Peyer's patch (tissue), 4 donors: Measurements from ENCODE around the gene PRRC2B. TPM values are rescaled to one million over a fixed set of nuclear protein-coding genes. Genes with fewer than 3 reads are reported as not detected.

Source experiments
- DNase-seq, 3 donors: peaks; one replicate each; pipeline ENCODE4 v3.0.0-alpha.2; 2017 to 2019
- H3K27ac ChIP-seq, 4 donors: fragments of 200-600 bp; sonication (generic); one replicate each; pipeline ENCODE4 v1.5.1; 2016 to 2019
- H3K27me3 ChIP-seq, 2 donors: fragments of 200-600 bp; sonication (generic); one replicate each; pipeline ENCODE4 v1.5.1; 2019
- H3K36me3 ChIP-seq, 3 donors: fragments of 200-600 bp; sonication (generic); one replicate each; pipeline ENCODE4 v1.5.1; 2016 to 2019
- H3K4me1 ChIP-seq, 4 donors: fragments of 200-600 bp; sonication (generic); one replicate each; pipeline ENCODE4 v1.5.1; 2016 to 2019
- H3K4me3 ChIP-seq, 4 donors: fragments of 200-600 bp; sonication (generic); 1 replicate in 3 of 4; 2 replicates in 1 of 4; pipeline ENCODE4 v1.5.1; 2016 to 2019; ENCODE audit warnings: mild to moderate bottlenecking in 1 of 4
- H3K9me3 ChIP-seq, 4 donors: fragments of 200-600 bp; sonication (generic); one replicate each; pipeline ENCODE4 v1.5.1; 2016 to 2019; ENCODE audit warnings: mild to moderate bottlenecking in 1 of 4
- POLR2A ChIP-seq, 2 donors: fragments of 450-650 bp; IDR thresholded peaks; one replicate each; pipeline ENCODE4 v1.5.1; 2017; ENCODE audit warnings: antibody characterized with exemption in 2 of 2, mild to moderate bottlenecking in 2 of 2, moderate library complexity in 2 of 2
- total RNA-seq, 4 donors: library from RNA; depleted of rRNA; stranded (reverse); fragments of >200 nt; gene quantifications; one replicate each; pipeline ENCODE4 v1.1.0, GENCODE V29; 2016
- TF ChIP-seq, protein P1 (sequence below), 6 experiments: fragments of 450-650 bp in 4 of 6; fragments of 200-600 bp in 2 of 6; sonication (generic) in 1 of 6; IDR thresholded peaks; one replicate each; pipeline ENCODE4 v1.5.1; 2017 to 2019; ENCODE audit warnings: antibody characterized with exemption in 6 of 6, mild to moderate bottlenecking in 3 of 6, moderate library complexity in 1 of 6

PRRC2B gene
- total RNA-seq, 4 donors from 2014 or later, result 109 to 174 (median 149) TPM

DNA sequence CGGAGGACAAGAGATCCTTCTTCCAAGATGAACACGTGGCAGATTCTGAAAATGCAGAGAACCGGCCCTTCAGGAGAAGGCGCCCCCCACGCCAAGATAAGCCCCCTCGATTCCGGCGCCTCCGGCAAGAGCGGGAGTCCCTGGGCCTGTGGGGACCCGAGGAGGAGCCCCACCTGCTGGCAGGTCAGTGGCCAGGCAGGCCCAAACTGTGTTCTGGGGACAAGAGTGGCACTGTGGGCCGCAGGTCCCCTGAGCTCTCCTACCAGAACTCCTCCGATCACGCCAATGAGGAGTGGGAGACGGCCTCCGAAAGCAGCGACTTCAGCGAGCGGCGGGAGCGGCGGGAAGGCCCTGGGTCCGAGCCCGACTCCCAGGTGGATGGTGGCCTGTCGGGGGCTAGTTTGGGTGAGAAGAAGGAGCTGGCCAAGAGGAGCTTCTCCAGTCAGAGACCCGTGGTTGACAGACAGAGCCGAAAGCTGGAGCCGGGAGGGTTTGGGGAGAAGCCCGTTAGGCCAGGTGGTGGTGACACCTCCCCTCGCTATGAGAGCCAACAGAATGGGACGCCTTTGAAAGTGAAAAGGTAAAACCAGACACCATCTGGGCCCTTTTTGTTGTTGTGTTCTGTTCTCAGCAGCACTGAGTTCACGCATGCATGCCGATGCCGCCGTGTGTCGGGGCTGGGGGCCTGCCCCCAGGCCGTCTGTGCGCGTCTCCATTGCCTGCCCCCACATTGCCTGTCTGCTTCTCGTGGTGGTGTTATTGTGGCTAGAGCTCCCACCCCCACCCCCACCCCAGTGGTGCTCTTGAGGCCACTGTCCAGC, 82.3 kb downstream of the PRRC2B start:
- no peak overlapping the region for H3K4me3 ChIP-seq
- TF ChIP-seq, protein P1, sequence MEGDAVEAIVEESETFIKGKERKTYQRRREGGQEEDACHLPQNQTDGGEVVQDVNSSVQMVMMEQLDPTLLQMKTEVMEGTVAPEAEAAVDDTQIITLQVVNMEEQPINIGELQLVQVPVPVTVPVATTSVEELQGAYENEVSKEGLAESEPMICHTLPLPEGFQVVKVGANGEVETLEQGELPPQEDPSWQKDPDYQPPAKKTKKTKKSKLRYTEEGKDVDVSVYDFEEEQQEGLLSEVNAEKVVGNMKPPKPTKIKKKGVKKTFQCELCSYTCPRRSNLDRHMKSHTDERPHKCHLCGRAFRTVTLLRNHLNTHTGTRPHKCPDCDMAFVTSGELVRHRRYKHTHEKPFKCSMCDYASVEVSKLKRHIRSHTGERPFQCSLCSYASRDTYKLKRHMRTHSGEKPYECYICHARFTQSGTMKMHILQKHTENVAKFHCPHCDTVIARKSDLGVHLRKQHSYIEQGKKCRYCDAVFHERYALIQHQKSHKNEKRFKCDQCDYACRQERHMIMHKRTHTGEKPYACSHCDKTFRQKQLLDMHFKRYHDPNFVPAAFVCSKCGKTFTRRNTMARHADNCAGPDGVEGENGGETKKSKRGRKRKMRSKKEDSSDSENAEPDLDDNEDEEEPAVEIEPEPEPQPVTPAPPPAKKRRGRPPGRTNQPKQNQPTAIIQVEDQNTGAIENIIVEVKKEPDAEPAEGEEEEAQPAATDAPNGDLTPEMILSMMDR (IDR thresholded peaks at IDR 0.05), result peak in 4 of 6 experiments; percentile 24 to 35 (median 33)
- no peak for TF ChIP-seq POLR2A (IDR thresholded peaks at IDR 0.05)
- H3K36me3 ChIP-seq, result peaks cover 0 to 98% (median 2%) of the 10 kb centered on the region in 3 donors
- peak in 1 of 3 donors; percentile 48 for DNase-seq
- H3K27ac ChIP-seq, result no peak overlapping the region
- H3K27me3 ChIP-seq, result no peaks in the 10 kb centered on the region
- no peaks in the 10 kb centered on the region for H3K4me1 ChIP-seq
- H3K9me3 ChIP-seq, result no peaks in the 10 kb centered on the region

DNA sequence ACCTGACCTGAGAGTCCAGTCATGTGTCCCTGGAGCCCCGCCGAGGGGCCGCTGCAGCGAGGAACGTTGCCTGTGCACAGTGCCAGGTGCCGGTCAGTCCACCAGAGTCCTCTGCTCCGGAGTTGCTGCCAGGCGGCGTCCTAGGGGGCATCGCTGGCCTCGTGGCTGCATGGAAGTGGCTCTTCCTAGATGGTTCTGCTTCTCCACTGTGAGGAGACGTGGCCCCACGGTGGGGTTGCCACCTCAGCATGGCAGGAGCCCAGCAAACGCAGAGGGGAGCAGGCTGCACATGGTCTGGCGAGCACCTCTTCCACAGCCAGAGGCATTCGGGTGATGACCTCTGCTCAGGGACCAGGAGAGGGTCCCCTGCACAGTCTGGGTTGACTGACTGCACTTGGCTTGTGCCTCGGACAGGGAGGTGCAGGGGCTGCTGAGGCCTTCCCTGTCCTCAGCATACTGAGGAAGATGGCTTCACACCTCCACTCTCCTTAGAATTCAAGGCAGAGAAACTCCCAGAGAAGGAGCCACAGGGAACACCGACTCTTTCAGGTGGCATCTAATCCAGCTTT, 83.0 kb downstream of the PRRC2B start:
- H3K36me3 ChIP-seq, result peaks cover 0 to 98% (median 2%) of the 10 kb centered on the region in 3 donors
- DNase-seq, result peak in 1 of 3 donors; percentile 42
- no peak overlapping the region for H3K27ac ChIP-seq
- H3K4me3 ChIP-seq, result no peak overlapping the region
- no peak for TF ChIP-seq POLR2A (IDR thresholded peaks at IDR 0.05)
- TF ChIP-seq, protein P1 (IDR thresholded peaks at IDR 0.05), result no peak
- no peaks in the 10 kb centered on the region for H3K27me3 ChIP-seq
- H3K9me3 ChIP-seq, result no peaks in the 10 kb centered on the region
- H3K4me1 ChIP-seq, result no peaks in the 10 kb centered on the region

DNA sequence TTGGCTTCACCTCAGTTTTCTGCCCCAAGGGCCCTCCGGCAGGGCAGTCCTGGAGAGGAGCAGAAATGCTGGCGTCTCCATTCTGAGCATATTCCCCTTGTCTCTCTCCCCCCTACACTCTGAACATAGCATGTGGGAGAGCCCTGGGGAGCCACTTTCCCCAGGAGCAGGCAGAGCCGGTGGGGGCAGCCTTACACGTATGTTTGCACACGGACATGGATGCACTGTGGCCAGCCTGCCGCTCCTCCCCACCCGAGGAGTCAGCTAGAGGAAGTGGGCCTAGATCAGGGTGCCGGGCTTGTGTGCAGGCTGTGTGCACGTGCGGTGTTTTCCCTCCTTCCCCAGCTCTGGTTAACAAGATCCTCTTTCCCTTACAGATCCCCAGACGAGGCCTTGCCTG, 83.5 kb downstream of the PRRC2B start:
- Histone ChIP-seq H3K27ac (no peak overlapping the region), H3K4me3 (no peak overlapping the region), H3K27me3 (no peaks in the 10 kb centered on the region), H3K36me3 (peaks cover 0 to 98% (median 2%) of the 10 kb centered on the region in 3 donors), H3K4me1 (no peaks in the 10 kb centered on the region), H3K9me3 (no peaks in the 10 kb centered on the region)
- no peak for TF ChIP-seq POLR2A (IDR thresholded peaks at IDR 0.05)
- TF ChIP-seq, protein P1 (IDR thresholded peaks at IDR 0.05), result no peak
- peak in 1 of 3 donors; percentile 34 for DNase-seq

DNA sequence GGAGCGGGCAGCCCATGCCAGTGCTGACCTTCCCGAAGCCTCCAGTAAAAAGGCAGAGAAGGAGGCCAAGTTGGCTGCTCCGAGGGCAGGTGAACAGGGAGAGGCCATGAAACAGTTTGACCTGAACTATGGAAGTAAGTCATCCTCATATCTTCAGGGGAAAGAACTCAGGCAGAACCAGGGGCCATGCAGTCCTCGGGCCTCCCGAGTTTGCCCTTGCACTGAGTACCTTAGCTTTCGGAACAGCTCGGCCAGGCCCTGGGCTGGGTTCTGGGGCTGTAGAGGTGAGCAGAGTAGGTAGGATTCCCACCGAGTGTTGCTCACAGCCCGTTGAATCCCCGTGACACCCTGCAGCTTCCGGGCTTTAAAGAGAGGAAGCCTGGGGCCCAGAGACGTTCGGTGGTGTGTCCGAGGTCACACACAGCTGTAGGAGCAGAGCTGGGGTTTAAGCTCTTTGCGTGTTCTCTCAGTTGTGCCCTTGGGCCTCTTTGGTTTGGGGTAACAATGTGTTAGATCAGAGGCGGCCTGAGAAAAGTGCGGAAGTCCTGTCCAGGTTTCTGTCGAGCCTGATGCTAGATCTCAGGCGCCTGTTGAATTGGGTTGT, 84.0 kb downstream of the PRRC2B start:
- TF ChIP-seq, protein P1 (IDR thresholded peaks at IDR 0.05), result no peak
- TF ChIP-seq POLR2A (IDR thresholded peaks at IDR 0.05), result no peak
- DNase-seq, result peak in 1 of 3 donors; percentile 43
- H3K4me1 ChIP-seq, result no peaks in the 10 kb centered on the region
- no peaks in the 10 kb centered on the region for H3K9me3 ChIP-seq
- H3K36me3 ChIP-seq, result peaks cover 0 to 98% (median 2%) of the 10 kb centered on the region in 3 donors
- no peak overlapping the region for H3K27ac ChIP-seq
- H3K27me3 ChIP-seq, result no peaks in the 10 kb centered on the region
- H3K4me3 ChIP-seq, result no peak overlapping the region

DNA sequence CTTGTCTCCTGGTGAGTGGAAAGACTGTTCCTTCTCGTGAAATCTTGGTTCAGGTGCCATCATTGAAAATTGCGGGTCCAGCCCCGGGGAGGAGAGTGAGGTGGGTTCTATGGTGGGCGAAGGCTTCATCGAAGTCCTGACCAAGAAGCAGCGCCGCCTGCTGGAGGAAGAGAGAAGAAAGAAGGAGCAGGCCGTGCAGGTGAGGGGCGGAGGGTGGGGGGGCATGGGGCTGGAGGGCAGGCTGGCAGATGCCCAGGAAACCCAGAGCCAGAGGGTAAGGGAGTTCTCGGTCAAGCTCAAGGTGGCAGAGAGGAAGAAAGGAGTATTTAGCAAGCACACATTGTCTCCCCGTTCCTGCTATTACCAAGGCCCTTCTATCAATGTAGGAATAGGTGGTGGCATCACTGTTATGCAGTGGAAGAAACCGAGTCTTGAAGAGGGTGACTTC, 84.6 kb downstream of the PRRC2B start:
- H3K9me3 ChIP-seq, result no peaks in the 10 kb centered on the region
- H3K27me3 ChIP-seq, result no peaks in the 10 kb centered on the region
- peak in 2 of 3 donors; percentile 69 to 78 for DNase-seq
- H3K27ac ChIP-seq, result no peak overlapping the region
- TF ChIP-seq POLR2A (IDR thresholded peaks at IDR 0.05), result no peak
- TF ChIP-seq, protein P1 (IDR thresholded peaks at IDR 0.05), result peak; percentile 12 to 57 (median 38)
- peaks cover 0 to 98% (median 2%) of the 10 kb centered on the region in 3 donors for H3K36me3 ChIP-seq
- no peaks in the 10 kb centered on the region for H3K4me1 ChIP-seq
- H3K4me3 ChIP-seq, result no peak overlapping the region
